HG03025 (cell line): ENCODE measurements around the gene CASKIN1.
"Not testable (repeated sequence)": the region's sequence is repeated elsewhere in the genome, so short reads cannot be mapped to it uniquely, and the experiment has no call there.

ENCODE experiments used
- ATAC-seq: cut with Tn5 transposase; IDR thresholded peaks from one replicate; pipeline ENCODE4 v1.9.1; 2021; ENCODE audit warnings: mild to moderate bottlenecking, moderate library complexity; ENCODE audit not compliant: unreplicated experiment, low FRiP score

Gene CASKIN1

GRCh38 chr16:2147378-2147777, 49.0 kb downstream of the CASKIN1 start:
- ATAC-seq, result no peak

- no peak for ATAC-seq
Observed at GRCh38 chr16:2145843-2146242, 50.6 kb downstream of the CASKIN1 start.

GRCh38 chr16:2143878-2144485, 52.4 kb downstream of the CASKIN1 start:
- ATAC-seq, result no peak

- no peak for ATAC-seq
Observed at GRCh38 chr16:2142942-2143877, 53.2 kb downstream of the CASKIN1 start.

GRCh38 chr16:2135770-2136490, 60.5 kb downstream of the CASKIN1 start, which contains the start of gene PKD1:
TSS of gene PKD1 (minus strand) at chr16:2135898. CDS start at chr16:2135689, 209 bp downstream.
- not testable (repeated sequence) for ATAC-seq

- ATAC-seq, result not testable (repeated sequence)
Observed at GRCh38 chr16:2135071-2135470, 61.3 kb downstream of the CASKIN1 start.

- not testable (repeated sequence) for ATAC-seq
Observed at GRCh38 chr16:2133797-2134196, 62.6 kb downstream of the CASKIN1 start.

- ATAC-seq, result not testable (repeated sequence)
Observed at GRCh38 chr16:2129890-2130447, 66.4 kb downstream of the CASKIN1 start.

GRCh38 chr16:2129251-2129650, 67.2 kb downstream of the CASKIN1 start:
- ATAC-seq, result not testable (repeated sequence)

- ATAC-seq, result not testable (repeated sequence)
Observed at GRCh38 chr16:2127630-2128280, 68.7 kb downstream of the CASKIN1 start.
